ENCODE measurements around the gene CYFIP2.

GRCh38 chr5:157266286-157267007 is 524 bp downstream of the CYFIP2 start:
- peak in 2 of 12 donors; percentile 4 to 14 for TF ChIP-seq CTCF (IDR thresholded peaks at IDR 0.05)
- TF ChIP-seq POLR2A (IDR thresholded peaks at IDR 0.05): no peak
